MM.1S (cell line): ENCODE data around the gene TOP2B.

Experiments used
- EZH2 ChIP-seq: fragments of 300-600 bp; sonication (generic); optimal IDR thresholded peaks from 2 replicates; pipeline ENCODE3; 2017; ENCODE audit warnings: low read depth, mild to moderate bottlenecking, antibody characterized with exemption, low read length, mixed read lengths
- EZH2phosphoT487 ChIP-seq: fragments of 300-600 bp; sonication (generic); IDR thresholded peaks from 2 replicates; pipeline ENCODE4 v1.6.1; 2018; ENCODE audit warnings: antibody characterized with exemption, low read length
- TF ChIP-seq, protein P1 (sequence below): fragments of 300-600 bp; sonication (generic); IDR thresholded peaks from 2 replicates; pipeline ENCODE4 v1.5.1; 2016; ENCODE audit warnings: antibody characterized with exemption, low read length, mixed read lengths

DNA sequence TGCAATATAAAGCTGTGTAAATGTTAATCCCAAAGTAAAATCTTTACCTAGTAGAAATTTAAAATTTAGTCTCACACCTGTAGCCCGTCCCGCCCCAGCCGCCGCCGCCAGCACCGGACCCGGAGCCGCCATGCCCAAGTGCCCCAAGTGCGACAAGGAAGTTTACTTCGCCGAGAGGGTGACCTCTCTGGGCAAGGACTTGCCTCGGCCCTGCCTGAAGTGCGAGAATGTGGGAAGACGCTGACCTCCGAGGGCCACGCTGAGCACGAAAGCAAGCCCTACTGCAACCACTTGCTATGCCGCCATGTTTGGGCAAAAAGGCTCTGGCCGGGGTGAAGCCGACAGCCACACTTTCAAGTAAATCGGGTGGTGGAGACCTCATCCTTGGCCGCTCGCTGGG lies 22.1 kb upstream of the TOP2B start:
- no peak for TF ChIP-seq EZH2
- TF ChIP-seq, protein P1, sequence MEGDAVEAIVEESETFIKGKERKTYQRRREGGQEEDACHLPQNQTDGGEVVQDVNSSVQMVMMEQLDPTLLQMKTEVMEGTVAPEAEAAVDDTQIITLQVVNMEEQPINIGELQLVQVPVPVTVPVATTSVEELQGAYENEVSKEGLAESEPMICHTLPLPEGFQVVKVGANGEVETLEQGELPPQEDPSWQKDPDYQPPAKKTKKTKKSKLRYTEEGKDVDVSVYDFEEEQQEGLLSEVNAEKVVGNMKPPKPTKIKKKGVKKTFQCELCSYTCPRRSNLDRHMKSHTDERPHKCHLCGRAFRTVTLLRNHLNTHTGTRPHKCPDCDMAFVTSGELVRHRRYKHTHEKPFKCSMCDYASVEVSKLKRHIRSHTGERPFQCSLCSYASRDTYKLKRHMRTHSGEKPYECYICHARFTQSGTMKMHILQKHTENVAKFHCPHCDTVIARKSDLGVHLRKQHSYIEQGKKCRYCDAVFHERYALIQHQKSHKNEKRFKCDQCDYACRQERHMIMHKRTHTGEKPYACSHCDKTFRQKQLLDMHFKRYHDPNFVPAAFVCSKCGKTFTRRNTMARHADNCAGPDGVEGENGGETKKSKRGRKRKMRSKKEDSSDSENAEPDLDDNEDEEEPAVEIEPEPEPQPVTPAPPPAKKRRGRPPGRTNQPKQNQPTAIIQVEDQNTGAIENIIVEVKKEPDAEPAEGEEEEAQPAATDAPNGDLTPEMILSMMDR = no peak
- TF ChIP-seq EZH2phosphoT487 = no peak
